Thyroid gland (tissue), 4 donors: ENCODE results near the gene EID2.

ENCODE experiments used
- POLR2A ChIP-seq, 2 donors: fragments of 450-650 bp; IDR thresholded peaks; one replicate each; pipeline ENCODE4 v1.6.1; 2017; ENCODE audit warnings: antibody characterized with exemption in 2 of 2, mild to moderate bottlenecking in 2 of 2, moderate library complexity in 1 of 2
- TF ChIP-seq, protein P1 (sequence below), 6 experiments: fragments of 200-600 bp in 3 of 6; fragments of 450-650 bp in 3 of 6; sonication (generic) in 3 of 6; IDR thresholded peaks; one replicate each; pipeline ENCODE4 v1.5.1; 2016 to 2019; ENCODE audit warnings: antibody characterized with exemption in 6 of 6, mild to moderate bottlenecking in 2 of 6, inconsistent platforms in 1 of 6, moderate library complexity in 1 of 6

DNA sequence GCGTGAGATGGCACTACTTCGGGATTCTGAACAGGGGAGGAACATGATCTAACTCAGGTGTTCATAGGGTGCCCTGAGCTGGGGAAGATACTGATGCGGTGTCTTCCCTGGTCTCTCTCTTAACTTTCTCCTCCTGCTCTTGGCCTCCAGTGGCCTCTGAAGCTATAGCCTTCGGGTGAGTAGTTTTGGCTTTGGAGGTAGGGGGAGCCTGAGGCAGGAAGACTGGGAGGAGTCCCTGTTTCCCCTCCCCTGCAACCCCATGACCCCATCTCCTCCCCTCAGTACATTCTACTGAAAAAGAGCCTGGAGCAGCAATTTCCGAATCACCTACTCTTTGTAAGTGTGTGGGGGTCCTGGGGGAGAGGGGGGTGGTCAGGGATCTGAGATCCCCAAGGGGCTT is 21.5 kb downstream of the EID2 start:
- TF ChIP-seq, protein P1, sequence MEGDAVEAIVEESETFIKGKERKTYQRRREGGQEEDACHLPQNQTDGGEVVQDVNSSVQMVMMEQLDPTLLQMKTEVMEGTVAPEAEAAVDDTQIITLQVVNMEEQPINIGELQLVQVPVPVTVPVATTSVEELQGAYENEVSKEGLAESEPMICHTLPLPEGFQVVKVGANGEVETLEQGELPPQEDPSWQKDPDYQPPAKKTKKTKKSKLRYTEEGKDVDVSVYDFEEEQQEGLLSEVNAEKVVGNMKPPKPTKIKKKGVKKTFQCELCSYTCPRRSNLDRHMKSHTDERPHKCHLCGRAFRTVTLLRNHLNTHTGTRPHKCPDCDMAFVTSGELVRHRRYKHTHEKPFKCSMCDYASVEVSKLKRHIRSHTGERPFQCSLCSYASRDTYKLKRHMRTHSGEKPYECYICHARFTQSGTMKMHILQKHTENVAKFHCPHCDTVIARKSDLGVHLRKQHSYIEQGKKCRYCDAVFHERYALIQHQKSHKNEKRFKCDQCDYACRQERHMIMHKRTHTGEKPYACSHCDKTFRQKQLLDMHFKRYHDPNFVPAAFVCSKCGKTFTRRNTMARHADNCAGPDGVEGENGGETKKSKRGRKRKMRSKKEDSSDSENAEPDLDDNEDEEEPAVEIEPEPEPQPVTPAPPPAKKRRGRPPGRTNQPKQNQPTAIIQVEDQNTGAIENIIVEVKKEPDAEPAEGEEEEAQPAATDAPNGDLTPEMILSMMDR (IDR thresholded peaks at IDR 0.05) = no peak
- no peak for TF ChIP-seq POLR2A (IDR thresholded peaks at IDR 0.05)
